Mammary epithelial cell (primary cell): ENCODE data around the gene DCHS1.

ENCODE experiments used
- EZH2 ChIP-seq: IDR thresholded peaks from 2 replicates; pipeline ENCODE4 v1.6.1; 2012; ENCODE audit warnings: low read length, inconsistent platforms, borderline replicate concordance
- TF ChIP-seq, protein P1 (sequence below), 2 donors: IDR thresholded peaks in 1 of 2; conservative IDR thresholded peaks in 1 of 2; 2 replicates each; pipeline ENCODE4 v1.5.1; 2011 to 2012; ENCODE audit warnings: inconsistent platforms in 2 of 2, low read length in 2 of 2, mild to moderate bottlenecking in 2 of 2, control low read depth in 1 of 2, low read depth in 1 of 2; ENCODE audit not compliant: insufficient read depth in 1 of 2; ENCODE audit errors: extremely low read depth in 1 of 2

- TF ChIP-seq, protein P1, sequence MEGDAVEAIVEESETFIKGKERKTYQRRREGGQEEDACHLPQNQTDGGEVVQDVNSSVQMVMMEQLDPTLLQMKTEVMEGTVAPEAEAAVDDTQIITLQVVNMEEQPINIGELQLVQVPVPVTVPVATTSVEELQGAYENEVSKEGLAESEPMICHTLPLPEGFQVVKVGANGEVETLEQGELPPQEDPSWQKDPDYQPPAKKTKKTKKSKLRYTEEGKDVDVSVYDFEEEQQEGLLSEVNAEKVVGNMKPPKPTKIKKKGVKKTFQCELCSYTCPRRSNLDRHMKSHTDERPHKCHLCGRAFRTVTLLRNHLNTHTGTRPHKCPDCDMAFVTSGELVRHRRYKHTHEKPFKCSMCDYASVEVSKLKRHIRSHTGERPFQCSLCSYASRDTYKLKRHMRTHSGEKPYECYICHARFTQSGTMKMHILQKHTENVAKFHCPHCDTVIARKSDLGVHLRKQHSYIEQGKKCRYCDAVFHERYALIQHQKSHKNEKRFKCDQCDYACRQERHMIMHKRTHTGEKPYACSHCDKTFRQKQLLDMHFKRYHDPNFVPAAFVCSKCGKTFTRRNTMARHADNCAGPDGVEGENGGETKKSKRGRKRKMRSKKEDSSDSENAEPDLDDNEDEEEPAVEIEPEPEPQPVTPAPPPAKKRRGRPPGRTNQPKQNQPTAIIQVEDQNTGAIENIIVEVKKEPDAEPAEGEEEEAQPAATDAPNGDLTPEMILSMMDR (conservative IDR thresholded peaks at IDR 0.05 in 1 of 2, IDR thresholded peaks at IDR 0.05 in 1 of 2; ENCODE audit: extremely low read depth in 1 of 2, insufficient read depth in 1 of 2, low read depth in 1 of 2, low read length in 2 of 2) = no peak
- no peak for TF ChIP-seq EZH2
Measured at GRCh38 chr11:6677018-6677417, 21.4 kb upstream of the DCHS1 start.
